K562 (cell line): ENCODE results near the gene TERT.

ENCODE experiments used
- LARP7 ChIP-seq: fragments of 450-650 bp; IDR thresholded peaks from 2 replicates; pipeline ENCODE4 v1.6.1; 2016
- POLR2A ChIP-seq: fragments of 450-650 bp; conservative IDR thresholded peaks from 2 replicates; pipeline ENCODE4 v1.6.1; 2016
- POLR2AphosphoS5 ChIP-seq: IDR thresholded peaks from 2 replicates; pipeline ENCODE4 v1.6.1; 2011; ENCODE audit warnings: mild to moderate bottlenecking, low read depth, low read length, moderate library complexity; ENCODE audit not compliant: control insufficient read depth, insufficient read depth
- REST ChIP-seq, 2 experiments: fragments of 450-650 bp; formaldehyde crosslinking in 1 of 2; IDR thresholded peaks; 2 replicates each; pipeline versions ENCODE4 v1.4.0 to v1.6.1; 2014 to 2020; ENCODE audit warnings: mild to moderate bottlenecking in 2 of 2, borderline replicate concordance in 1 of 2, low read depth in 1 of 2
- TAF1 ChIP-seq: IDR thresholded peaks from 2 replicates; pipeline ENCODE4 v1.6.1; 2011; ENCODE audit warnings: mild to moderate bottlenecking, low read length, moderate library complexity; ENCODE audit not compliant: insufficient read depth, control insufficient read depth, severe bottlenecking; ENCODE audit errors: extremely low read depth
- YY1 ChIP-seq, 3 experiments: IDR thresholded peaks; 2 replicates each; pipeline ENCODE4 v1.6.1; 2011; ENCODE audit warnings: low read length in 2 of 3, mild to moderate bottlenecking in 2 of 3, moderate library complexity in 2 of 3, borderline replicate concordance in 1 of 3, control low read depth in 1 of 3, low read depth in 1 of 3; ENCODE audit not compliant: insufficient read depth in 3 of 3, insufficient replicate concordance in 2 of 3, control insufficient read depth in 1 of 3, insufficient read length in 1 of 3; ENCODE audit errors: extremely low read depth in 1 of 3

DNA sequence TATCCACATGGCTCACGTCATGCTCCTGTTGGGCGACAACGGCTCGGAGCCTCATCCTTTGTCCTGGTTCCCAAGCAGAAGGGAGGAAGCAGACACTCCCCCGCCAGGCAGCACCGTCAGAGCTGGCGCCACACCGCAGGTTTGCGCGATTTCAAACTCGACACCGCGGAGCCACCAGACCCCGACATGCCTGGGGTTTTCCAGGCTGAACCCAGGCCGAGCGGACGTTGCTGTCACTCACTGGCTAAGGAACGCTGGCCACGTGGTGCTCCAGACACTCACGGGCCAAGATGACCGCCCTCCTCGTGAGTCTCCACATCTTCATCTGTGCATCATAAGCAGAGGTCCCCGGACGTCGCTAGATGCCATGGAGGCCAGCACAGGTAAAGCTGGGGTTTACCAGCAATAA, 9.0 kb downstream of the TERT start:
- TF ChIP-seq YY1 (IDR thresholded peaks at IDR 0.05; ENCODE audit: borderline replicate concordance in 1 of 3, control insufficient read depth in 1 of 3, extremely low read depth in 1 of 3, insufficient read depth in 3 of 3, insufficient read length in 1 of 3, insufficient replicate concordance in 2 of 3, low read depth in 1 of 3, low read length in 2 of 3) (no peak), POLR2AphosphoS5 (no peak), POLR2A (no peak), LARP7 (no peak), TAF1 (no peak), REST (IDR thresholded peaks at IDR 0.05; ENCODE audit: borderline replicate concordance) (no peak), REST (CRISPR knock-in tag; IDR thresholded peaks at IDR 0.05; ENCODE audit: low read depth) (no peak)
